NCI-H774 (cell line): ENCODE measurements around the gene RNF145.
"Not testable (repeated sequence)": the region's sequence is repeated elsewhere in the genome, so short reads cannot be mapped to it uniquely, and the experiment has no call there.

Source experiments
- DNase-seq: peaks from one replicate; lab custom pipeline; 2025; lab: John Stamatoyannopoulos, UW

The RNF145 gene

DNA sequence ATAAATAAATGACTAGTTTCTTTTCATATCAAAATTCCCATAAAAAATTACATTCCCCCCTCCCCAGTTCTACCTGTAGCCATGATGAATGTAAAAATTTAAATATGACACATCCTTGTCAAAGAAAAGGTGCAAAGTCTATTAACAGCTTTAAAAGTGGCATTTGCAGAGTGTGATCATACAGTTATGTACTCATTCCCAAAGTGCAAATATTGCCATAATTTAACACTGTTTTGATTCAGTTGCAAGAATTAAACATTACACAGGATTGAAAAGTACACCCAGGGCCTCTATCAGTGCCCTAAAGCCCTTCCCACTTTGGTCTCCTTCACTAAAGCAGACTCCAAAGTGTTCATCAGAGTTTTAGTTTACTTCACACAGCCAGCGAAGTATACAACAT is 51.8 kb downstream of the RNF145 start:
- no peak for DNase-seq

DNA sequence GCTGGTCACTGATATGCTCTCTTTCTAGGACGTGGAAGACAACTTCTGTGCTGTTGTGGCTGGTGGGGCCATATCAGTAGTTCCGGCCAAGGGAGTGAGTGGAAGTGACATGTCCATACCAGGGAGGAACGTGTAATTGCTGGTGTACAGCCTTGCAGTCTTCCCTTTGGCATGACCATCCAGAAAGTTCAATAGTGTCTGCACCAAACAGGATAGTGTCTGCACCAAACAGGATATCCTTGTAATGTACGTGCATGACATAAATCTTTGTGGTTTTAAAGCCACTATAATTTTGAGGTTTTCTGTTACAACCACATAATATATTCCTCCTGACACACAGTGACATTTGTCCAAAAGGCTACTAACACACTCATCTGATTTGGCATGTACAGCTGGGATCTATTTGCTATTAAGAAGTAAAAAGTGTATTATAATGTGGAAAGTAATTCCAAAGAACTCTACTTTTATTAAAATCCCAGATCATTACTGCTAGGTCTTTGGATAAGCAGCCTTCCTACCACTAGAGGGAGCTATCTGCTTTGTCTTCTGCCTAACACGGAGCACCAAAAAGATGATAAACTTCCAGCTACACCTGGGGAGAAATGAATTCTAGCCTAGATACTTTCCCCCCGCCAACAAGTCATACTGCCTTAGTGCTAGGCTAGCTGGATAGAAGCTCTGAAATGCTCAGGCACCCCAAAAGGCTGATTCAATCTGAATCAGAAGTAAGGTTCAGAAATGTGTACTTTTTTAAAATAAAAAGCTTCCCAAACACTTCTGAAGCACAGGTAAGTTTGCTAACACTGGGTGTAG is 52.7 kb downstream of the RNF145 start:
- DNase-seq, result peak; percentile 42

DNA sequence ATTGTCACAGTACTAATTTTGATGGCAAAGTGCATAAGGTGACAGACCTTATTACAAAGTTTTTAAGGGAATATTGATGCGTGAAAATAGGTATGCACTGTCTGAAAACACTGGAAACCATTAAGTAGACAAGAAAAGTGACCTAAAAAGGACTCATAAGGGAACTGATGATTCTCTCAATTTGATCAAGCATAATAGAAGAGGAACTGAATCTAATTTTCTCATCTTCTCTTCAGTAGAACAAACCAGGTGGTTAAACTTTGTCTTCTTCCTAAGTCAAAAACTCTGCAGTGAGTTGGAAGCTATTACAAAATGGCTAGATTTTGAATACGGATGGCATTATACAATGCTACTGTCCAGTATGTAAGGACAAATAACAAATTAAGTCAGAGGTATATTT is 53.4 kb downstream of the RNF145 start:
- DNase-seq, result no peak

DNA sequence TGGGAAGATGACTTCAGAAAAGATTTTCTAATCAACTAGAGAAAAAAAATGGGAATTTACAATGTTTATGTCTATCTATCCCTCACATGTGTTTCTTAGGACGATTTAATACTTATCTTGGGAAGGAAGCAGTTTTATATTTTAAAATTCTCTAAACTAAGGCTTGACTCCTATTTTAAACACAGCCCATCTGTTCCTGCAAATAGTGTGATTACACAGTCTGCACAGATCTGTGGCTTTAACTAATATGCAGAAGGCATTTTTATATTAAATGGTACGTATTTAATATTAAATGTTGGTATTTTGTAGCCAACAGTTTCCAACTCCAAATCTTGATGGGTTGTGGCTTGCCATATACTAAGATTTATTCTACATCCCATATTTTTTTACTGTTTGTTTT is 56.5 kb downstream of the RNF145 start:
- no peak for DNase-seq

DNA sequence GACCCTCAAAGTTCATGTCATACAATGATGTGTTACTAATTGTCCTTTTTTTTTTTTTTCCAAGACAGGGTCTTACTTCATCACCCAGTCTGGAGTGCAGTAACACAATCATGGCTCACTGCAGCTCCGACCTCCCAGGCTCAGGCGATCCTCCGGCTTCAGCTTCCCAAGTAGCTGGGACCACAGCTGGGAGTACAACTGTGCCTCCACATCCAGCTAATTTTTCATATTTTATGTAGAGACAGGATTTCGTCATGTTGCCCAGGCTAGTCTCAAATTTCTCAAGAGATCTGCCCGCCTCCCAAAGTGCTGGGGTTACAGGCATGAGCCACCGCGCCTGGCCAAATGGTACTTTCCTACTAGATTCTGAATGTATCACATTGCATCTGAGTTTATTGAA is 60.3 kb downstream of the RNF145 start:
- DNase-seq, result no peak

DNA sequence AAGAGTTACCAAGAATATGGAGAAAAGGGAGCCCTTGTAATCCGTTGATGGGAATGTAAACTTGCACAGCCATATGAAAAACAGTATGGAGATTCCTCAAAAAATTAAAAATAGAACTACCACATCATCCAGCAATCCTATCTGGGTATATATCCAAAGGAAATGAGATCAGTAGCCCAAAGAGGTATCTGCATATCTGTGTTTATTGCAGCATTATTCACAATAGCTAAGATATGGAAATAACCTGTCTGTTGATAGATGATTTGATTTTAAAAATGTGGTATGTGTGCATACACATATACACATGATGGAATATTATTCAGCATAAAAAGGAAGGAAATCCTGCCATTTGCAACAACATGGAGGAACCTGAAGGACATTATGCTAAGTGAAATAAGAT is 61.4 kb downstream of the RNF145 start:
- no peak for DNase-seq

DNA sequence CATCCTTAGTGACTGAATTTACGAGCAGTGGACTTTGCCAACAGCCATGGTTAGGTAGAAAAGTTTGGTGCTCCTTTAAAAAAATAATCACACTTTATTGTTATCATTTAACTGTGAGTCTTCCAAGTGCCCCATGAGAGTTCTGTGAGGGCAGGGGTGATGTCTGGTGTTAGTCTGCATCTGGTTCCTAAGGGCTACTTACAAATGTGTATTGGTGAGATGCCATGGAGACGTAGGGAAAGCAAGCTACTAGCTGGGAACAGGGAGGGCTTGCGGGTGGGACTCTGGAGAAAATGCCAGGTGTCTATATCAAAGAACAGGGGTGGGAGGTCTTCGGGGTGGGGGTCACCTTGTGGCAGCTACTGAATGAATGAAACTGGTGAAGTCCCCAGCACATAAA is 62.5 kb downstream of the RNF145 start:
- DNase-seq, result no peak

DNA sequence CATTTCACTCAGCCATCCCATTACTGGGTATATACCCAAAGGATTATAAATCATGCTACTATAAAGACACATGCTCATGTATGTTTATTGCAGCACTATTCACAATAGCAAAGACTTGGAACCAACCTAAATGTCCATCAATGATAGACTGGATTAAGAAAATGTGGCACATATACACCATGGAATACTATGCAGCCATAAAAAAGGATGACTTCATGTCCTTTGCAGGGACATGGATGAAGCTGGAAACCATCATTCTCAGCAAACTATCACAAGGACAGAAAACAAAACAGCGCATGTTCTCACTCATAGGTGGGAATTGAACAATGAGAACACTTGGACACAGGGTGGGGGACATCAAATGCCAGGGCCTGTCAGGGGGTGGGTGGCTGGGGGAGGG is 64.2 kb downstream of the RNF145 start:
- DNase-seq, result not testable (repeated sequence)

DNA sequence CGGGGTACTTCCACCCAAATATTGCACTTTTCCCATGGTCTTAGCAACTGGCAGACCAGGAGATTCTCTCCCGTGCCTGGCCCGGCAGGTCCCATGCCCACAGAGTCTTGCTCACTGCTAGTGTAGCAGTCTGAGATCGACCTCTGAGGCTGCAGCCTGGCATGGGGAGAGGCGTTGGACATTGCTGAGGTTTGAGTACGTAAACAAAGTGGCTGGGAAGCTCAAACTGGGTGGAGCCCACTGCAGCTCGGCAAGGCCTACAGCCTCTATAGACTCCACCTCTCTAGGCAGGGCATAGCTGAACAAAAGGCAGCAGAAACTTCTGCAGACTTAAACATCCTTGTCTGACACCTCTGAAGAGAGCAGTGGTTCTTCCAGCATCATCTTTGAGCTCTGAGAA is 69.6 kb downstream of the RNF145 start:
- no peak for DNase-seq

DNA sequence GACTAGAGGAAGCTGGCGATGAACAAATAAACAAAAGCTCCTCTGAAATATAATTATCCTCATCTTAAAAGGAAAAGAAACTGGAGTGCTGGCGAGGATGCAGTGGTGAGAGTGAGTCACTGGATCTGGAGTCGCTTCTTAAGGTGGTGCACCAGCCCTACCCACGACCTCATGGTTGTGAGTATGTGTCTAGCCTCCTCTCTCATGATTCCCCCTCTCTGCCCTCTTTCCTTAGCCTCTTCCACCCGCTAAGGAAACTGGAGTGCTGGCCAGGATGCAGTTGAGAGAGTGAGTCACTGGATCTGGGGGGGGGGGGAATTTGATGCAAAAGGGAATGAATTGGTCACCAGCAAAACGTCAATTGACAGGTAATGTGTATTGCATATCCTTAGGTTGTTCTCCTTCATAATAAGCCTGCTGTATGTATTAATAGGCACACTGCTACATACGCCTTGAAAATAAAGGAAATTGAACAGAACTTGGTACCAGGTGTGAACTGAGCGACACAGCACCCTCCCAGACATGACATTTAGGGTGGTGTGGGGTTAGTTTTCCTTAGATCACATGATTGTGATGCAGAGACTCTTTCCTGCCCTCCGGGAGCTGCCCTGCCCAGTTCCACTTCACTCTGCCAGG is 73.3 kb downstream of the RNF145 start:
- DNase-seq, result no peak

DNA sequence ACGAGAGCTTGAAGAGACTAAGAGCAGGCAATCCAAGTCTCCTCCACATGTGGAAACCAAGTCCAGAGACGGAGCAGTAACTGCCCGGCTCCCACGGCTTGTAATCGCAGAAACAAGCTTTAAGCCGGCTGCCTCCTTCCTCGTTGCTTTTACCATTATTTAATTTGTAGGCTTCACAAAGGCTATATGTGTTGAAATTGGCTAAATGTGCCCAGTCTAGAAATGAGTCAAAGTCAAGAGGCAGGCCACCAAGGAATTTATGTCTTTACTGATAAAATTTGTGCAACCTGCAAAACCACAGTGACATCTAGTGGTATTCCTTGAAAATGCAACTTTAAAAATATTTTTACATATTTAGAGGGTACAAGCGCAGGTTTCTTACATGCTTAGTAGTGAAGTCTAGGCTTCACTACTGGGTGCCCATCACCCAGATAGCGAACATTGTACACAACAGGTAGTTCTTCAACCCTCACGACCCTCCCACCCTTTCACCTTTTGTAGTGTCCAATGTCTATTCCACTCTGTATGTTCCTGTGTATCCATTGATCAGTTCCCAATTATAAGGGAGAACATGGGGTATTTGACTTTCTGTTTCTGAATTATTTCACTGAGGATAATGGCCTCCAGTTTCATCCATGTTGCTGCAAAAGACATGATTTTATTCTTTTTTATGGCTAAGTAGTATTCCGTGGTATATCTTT is 76.2 kb downstream of the RNF145 start:
- DNase-seq, result peak; percentile 22

DNA sequence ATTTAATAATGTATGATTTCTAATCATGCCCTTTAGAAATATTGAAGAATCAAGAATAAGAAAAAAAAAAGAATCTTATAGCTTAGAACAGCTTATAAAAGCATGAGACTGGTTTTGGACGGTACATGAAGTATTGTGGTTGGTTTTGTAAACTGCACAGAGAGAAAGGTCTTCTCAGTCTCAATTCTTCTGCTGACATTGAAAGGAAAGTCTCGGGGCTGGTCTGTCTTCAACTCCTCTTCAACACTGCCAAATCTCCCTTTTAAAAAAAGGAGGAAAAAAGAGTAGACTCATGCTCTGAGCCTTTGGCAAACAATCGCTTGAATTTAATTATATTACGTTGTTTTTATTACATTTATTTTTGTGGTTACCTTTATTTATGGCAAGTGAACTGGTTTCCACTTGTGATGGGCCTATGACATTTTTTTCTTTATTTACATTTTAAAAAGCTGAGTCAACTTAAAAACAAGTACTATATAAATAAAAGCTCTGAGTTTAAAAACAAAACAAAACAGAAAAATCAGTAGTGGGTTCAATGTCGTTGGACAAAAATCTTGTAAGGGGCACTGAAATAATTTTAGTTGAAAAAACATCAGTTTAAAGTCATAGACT is 76.8 kb downstream of the RNF145 start:
- DNase-seq, result no peak

DNA sequence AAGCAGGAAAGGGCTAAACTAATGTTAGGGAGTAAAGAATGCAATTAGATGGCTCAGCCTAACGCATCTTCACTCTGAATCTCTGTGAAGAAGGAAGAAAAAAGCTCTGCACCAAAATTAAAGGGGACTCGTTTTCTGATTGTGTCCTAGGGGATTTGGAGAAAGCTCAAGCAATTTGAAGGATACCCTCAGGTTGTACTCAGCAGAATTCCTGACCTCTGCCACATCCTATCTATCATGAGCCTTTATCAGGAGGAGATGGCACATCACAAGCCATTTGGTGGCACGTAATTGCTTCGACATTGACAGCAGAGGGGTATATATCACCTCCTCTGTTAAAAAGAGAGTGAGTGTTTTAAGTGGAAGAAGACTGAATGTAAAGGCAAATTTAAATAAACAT is 77.4 kb downstream of the RNF145 start:
- DNase-seq, result no peak

DNA sequence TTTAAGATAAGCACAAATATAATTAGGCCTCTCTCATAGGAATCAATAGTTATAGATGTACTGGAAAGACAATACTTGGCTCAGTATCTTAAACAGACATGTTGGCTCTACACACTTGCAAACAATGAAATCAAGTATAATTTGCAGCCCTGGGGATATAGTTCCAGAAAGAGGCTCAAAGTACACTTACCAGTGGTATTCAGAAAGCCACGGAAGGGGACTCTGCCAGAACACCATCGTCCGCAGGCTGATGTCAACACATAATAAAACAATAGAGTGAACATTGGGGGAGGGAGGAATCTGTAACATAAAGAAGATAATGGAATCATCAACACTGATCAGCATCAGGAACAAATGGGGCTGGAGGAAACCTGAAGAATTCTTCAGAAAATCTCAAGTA is 78.5 kb downstream of the RNF145 start:
- no peak for DNase-seq

DNA sequence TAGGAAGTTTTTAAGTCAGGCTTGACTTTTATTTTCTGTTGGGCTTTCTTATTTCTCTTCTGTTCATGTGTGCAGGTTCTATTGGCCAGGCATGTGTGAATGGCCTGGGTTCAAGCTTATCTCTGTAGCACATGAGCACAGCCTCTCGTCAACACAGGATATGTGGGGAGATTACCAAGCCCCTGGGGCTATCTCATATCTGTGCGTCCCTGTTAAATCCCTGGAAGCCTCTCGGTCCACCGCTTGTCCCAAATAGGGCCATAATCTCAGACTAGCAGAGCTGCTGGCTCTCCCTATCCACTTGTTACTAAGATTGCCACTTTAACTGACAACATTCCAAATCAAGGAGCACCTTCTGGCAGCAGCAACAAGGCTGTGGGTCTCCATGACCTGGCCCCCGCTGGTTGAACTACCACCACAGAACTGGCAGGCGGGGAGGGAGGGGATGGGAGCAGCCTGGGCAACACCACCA is 81.2 kb downstream of the RNF145 start:
- no peak for DNase-seq

DNA sequence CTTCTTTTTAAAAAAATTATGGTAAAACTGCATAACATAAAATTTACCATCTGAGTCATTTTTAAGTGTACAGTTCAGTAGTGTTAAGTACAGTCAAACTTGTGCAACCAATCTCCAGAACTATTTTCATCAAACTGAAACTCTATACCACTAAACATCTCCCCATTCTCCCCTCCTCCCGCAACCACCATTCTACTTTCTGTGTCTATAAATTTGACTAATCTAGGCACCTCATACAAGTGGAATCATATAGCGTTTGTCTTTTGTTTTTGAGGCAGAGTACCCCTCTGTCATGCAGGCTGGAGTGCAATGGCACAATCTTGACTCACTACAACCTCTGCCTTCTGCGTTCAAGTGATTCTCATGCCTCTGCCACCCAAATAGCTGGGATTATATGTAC is 85.7 kb downstream of the RNF145 start:
- no peak for DNase-seq

DNA sequence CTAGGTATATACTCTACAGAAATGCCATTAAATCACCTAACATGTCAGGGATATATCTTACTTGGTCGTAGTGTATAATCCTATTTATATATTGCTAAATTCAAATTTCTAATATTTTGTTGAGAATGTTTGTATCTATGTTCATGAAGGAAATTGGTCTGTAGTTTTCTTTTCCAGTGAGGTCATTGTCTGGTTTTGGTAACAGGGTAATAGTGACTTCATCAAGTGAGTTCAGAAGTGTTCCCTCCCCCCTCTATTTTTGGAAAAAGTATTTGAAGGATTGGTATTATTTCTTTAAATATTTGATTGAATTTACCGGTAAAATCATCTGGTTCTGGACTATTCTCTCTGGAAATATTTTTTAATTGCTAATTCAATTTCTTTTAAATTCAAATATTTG is 86.2 kb downstream of the RNF145 start:
- DNase-seq, result no peak

DNA sequence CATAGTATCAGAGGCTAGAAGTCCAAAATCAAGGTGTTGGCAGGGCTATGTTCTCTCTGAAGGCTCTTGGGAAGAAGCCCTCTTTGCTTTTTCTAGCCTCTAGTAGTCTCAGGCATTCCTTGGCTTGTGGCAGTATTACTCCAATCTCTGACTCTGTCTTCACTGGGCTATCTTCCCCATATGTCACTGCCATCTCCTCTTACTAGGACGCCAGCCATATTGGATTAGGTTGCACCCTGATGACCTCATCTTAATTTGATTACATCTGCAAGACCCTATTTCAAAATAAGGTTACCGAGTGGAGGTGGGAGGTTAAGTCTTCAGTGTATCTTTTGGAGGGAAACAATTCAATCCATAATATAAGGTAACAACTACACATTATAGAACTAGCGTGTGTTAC is 88.3 kb downstream of the RNF145 start:
- DNase-seq, result no peak

DNA sequence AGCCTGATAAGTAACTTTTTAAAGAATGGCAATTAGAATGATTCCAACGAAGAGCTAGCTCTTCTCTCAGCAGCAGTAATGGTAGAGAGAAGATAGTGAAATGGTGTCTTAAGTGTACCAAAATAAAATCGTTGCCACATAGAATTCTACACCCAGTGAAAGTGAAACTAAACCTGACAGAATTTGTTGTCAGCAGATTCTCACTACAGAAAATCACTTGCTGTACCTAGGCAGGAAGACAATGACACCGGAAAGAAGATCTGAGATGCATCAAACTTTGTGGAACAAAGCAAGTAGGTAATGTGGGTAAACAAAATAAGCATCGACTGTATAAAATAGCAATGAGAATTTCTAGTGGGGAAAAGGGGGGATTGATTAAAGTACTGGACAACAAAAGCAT is 88.9 kb downstream of the RNF145 start:
- DNase-seq, result no peak

DNA sequence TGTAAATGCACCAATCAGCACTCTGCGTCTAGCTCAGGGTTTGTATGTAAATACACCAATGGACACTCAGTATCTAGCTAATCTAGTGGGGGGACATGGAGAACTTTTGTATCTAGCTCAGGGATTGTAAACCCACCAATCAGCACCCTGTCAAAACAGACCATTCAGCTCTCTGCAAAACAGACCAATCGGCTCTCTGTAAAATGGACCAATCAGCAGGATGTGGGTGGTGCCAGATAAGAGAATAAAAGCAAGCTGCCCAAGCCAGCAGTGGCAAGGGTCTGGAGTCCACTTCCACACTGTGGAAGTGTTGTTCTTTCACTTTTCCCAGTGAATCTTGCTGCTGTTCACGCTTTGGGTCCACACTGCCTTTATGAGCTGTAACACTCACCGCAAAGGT is 89.5 kb downstream of the RNF145 start:
- DNase-seq, result not testable (repeated sequence)

DNA sequence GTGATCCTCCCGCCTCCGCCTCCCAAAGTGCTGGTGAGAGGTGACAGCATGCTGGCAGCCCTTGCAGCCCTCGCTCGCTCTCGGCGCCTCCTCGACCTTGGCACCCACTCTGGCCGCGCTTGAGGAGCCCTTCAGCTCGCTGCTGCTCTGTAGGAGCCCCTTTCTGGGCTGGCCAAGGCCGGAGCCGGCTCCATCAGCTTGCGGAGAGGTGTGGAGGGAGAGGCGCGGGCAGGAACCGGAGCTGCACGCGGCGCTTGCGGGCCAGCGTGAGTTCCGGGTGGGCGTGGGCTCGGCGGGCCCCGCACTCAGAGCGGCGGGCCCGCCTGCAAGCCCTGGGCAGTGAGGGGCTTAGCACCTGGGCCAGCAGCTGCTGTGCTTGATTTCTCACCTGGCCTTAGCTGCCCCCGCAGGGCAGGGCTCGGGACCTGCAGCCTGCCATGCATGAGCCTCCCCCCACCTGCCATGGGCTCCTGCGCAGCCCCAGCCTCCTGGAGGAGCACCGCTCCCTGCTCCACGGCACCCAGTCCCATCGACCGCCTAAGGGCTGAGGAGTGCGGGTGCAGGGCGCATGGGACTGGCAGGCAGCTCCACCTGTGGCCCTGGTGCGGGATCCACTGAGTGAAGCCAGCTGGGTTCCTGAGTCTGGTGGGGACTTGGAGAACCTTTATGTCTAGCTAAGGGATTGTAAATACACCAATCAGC is 90.2 kb downstream of the RNF145 start:
- DNase-seq, result not testable (repeated sequence)

DNA sequence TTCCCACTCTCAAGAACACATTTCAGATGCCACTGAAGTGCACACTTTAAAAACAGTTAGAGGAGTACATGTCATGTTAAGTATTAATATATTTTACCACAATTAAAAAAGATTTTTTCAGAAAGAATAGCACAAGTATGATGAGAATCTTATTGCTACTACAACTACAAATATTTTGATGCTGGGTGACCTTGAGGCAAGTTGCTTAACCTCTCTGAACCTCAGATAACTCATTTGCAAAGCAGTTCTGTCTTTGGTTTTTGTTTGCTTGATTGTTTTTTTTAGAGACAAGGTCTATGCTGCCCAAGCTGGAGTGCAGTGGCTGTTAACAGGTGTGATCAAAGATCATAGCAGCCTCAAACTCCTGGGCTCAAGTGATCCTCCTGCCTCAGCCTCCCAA is 95.9 kb downstream of the RNF145 start:
- DNase-seq, result no peak
